Measurements from ENCODE around the gene RREB1.

Gene RREB1

DNA sequence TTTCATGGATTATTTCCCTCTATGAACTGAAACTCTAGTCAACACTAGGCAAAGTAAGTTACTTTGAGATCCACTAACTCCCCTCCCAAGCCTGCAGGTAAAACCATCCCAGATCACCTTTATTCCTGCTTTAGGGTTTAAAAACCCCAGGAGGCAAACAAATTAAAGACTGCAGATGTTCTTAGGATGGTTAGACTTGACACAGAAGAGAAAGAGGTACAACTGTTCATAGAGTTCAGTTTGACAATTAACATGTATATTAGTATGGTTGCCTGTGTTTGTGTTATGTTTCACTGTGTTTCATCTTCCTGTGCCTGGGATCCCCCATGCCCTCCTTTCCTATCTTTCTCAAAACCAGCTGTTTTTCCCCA is 53.5 kb downstream of the RREB1 start:
- no peak for FAIRE-seq
- DNase-seq (ENCODE audit: low spot score): no peak

DNA sequence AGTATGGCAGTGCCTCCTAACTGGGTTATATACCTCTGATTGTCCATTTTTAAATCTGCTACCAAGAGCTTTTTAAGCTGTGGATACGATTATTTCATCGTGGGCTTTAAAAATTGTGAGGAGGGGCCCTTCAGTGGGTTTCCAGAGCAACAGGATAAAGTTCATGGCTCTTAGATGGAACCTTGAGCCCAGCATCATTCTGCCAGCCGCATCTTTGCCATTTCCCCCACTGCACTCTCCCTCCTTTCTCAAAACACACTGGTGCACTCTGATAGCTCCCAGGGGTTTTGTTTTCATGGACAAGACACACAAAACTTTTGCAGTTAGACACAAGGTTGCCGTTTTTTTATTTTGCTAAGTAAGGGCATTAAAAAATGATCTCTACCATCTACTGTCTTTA is 54.1 kb downstream of the RREB1 start:
- no peak for DNase-seq (ENCODE audit: low spot score)
- FAIRE-seq: no peak

DNA sequence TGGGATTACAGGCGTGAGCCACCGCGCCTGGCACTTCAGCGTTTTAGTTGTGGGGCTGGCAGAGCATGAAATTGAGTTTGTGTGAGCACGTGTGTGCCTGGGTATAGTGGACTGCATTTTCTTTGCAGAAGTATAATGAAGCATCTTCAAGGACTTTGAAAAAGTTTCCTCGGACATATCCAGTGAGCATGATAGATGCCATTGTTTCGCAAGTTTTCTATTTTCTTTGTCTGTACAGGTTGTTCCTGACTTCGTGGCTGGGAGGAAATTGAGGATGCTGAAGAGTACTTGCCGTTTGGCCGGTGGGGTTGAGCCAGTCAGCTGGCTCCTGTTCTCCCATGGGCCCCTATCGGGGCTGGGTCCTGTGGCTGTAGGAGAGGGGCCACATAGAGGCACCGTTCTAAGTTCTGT is 55.9 kb downstream of the RREB1 start:
- no peak for DNase-seq (ENCODE audit: low spot score)
- FAIRE-seq: no peak

DNA sequence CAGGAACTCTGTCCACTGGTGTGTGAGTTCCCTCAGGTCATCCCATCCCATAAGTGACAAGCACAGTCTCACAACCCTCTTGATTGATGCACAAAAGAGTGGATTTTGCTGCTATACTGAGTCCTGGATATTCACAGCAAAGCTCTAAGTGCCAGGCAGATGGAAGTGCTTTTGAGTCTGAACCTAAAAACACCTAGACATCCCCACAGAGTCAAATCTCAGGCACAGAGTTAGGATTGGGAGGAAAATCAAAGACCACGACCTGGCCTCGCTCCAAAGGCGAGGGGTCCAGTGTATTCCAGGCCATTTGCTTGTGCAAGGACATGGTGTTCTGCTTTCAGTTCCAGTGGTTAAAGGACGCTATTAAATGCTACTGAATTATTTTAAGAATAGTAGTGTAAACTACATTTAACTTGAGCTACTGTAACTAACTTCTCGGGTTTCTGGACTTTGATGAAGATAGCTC is 56.8 kb downstream of the RREB1 start:
- no peak for FAIRE-seq
- no peak for DNase-seq (ENCODE audit: low spot score)

DNA sequence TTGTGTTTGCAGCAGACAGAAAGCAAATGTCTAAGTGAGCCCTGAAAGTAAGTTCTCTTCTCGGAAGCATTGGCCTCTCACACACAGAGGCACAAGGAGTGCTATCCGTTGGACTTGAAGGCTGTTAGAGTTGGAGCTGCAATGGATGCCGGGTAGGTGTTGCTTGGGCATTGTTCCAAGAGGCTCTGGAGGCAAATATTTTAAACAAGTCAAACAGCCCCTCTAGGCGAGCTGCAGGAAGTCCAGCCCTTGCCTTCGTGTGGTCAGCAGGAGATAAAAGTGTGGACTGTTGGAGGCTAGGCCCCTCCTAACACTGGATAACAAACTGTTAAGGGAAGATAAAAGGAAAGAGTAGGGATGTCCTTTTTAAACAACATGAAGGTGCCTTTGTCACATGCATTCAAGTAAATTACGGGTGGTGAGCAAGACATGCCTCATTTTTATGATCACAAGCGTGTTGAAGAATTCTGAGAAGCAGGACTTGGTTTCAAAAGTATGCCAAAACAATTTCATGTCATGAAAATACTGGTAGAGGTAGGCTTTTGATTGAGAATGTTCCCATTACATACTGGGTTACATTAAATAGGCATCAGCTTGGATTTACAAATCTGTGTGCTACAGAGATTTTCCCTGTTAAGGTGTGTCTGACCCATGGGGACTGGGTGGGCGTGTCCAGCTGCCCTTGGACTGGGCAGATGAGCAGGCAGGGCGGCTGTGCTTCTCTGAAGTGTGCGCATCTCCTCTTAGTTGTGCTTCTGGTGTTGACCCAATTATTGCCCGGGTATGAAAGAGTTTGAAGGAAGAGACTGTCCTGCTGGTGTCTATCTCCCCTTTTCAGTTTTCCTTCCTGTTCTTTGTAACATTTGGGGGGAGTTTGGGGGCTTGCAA is 57.5 kb downstream of the RREB1 start:
- no peak for DNase-seq (ENCODE audit: low spot score)
- FAIRE-seq: no peak

DNA sequence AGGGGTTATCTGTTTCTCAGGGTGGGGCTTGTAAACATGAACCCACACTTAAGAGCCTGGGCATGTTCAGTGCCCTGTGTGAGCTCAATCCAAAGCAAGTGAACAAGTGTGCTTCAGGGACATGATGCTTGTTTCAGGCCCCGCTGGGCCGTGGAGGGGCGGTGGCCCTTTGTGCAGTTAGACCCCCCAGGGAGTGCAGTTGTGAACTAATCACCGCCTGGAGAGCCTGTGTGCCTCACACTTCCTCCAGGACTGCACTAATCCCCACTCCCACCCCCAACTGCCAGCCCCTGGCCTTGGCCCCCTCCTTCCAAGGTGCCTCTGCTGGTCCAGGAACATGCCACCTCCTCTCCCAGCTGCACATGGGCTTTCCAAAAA is 58.1 kb downstream of the RREB1 start:
- DNase-seq (ENCODE audit: low spot score): peak; percentile 60
- no peak for FAIRE-seq

DNA sequence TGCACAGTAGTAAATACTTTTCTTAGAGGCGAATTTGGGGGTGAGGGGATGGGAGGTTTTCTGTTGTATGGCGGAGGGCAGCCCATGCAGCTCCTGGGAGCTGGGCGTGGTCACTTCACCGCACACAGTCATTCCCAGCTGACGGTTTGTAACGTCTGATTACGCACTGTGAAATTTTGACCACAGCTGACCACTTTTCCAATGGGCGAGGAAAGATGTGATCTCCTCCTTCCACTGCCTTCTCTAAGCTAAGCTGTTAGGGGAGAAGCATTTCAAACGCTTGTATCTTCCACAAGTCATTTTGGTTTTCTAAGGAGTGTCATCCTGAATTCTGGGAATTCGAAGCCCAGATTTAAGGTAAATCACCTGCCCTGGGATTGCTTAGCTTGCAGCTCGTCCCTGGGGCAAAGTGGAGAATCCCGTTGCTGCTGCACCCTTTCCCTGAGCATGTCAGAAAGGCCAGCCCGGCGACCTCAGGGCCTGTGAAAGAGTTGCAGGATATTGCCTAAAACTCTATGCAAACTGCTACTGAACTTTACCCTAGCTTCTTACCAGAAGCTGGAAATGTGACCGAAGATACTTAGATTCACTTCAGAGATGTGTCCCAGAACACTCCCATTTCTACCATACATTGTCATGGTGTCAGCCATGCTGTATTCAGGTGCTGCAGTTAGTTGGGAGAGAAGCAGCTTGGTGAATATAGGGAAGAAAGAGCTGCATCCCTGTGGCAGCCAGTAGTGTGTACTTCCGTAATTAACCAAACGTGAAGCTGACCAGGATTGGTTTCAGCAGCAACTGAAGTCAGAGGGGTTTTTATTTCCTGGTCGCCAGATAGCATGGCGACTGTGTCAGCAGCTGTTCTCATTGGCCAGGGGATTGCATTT is 58.9 kb downstream of the RREB1 start:
- peak; percentile 69 for DNase-seq (ENCODE audit: low spot score)
- peak; percentile 69 for FAIRE-seq

DNA sequence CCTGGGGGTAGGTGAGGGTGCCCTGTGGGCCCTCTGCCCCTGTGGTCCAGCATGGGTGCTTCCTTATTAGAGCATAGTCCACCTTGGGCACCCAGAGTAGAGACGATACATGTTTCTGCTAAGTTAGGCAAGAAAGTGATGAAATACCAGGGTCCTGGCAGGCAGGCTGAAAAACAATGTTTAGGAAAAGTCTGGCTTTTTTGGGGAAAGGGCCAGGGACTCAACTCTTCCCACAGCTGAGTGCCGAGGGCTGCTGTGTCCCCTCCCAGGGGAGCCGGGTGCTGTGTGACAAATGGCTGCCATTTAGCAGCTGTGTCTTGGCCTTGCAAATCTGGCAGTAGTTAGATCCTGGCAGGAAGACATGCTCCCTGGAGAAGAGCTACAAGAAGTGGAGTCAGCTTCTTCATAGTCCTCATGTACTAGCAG is 61.5 kb downstream of the RREB1 start:
- DNase-seq (ENCODE audit: low spot score) (no peak), FAIRE-seq (no peak)

DNA sequence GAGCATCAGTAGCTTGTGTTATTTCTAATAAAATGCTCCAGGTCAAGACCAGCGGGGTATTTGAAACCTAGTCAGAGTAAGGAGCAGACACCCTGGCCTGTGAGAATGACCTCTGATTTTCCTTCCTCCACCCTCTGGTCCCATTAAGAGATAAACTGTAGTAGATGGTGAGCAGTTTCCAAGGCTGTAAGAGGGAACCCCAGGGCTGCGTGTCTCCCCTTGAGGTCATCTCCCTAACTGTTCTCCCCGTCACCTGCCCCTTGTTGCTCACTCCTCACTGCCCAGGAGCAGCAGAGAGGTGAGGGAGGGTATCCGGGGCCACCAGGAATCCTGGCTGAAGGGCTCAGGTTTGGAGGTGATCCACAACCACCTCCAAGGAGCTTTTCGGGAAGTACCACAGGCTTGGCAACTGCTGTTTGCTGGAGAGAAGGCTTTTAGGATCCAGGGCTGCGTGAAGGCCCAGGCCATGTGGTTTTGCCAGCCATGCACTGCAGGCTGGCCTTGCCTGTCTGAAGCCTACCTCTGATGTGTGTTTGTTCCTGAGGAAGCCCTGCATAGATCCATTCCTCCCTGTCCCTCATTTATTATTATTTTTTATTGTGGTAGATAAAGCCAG is 62.5 kb downstream of the RREB1 start:
- DNase-seq (ENCODE audit: low spot score): no peak
- FAIRE-seq: no peak

DNA sequence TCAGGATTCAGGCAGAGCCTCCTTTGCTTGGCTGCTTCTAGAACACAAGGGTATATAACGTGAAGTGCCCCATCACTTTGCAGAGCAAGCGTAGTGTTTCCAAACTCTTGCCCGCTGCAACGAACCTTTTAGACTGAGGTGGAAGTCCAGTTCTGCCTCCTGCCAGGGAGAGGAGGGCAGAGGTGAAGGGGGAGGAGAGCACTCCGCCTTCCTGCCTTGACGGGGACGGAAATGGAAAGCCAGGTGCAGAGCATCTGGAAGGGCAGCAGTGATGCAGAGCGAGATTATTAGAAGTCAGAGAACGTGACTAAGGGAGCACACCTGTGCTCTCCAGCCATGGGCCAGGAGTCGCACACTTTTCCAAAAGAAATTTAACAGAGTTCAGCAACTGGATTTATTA is 63.4 kb downstream of the RREB1 start:
- DNase-seq (ENCODE audit: low spot score) (no peak), FAIRE-seq (no peak)

DNA sequence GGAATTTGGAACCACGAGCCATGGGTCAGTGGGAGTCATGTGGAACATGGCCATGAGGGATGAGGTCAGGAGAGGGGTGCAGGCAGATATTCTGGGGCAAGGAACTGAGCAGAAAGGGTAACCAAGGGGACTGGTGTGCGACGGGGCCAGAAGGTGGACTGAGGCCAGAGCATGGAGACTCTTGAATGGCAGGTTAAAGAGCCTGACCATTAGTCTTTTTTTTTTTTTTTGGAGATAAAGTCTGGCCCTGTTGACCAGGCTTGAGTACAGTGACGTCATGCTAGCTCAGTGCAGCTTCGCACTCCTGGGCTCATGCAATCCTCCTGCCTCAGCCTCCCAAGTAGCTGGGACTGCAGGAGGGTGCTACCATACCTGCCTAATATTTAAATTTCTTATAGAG is 64.0 kb downstream of the RREB1 start:
- DNase-seq (ENCODE audit: low spot score) (no peak), FAIRE-seq (no peak)

DNA sequence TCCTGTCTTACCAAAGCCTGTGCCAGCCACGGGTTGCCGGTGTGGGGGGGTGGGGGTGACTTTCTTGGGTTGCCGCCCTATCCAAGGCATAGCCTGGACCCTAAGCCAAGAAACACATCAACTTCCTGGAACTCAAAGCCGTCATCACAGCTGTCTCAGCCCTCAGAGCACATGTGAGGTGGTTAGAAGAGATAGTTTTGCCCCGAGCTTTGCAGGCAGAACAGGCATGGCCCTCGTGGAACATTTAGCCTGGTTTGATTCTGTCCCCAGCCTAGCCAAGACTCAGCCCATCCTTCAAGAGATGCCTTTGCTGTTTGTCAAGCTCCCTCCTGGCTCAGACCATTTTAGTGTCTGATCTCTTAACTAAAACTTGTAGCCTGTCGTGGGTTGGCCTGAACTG is 64.9 kb downstream of the RREB1 start:
- DNase-seq (ENCODE audit: low spot score) (no peak), FAIRE-seq (no peak)

DNA sequence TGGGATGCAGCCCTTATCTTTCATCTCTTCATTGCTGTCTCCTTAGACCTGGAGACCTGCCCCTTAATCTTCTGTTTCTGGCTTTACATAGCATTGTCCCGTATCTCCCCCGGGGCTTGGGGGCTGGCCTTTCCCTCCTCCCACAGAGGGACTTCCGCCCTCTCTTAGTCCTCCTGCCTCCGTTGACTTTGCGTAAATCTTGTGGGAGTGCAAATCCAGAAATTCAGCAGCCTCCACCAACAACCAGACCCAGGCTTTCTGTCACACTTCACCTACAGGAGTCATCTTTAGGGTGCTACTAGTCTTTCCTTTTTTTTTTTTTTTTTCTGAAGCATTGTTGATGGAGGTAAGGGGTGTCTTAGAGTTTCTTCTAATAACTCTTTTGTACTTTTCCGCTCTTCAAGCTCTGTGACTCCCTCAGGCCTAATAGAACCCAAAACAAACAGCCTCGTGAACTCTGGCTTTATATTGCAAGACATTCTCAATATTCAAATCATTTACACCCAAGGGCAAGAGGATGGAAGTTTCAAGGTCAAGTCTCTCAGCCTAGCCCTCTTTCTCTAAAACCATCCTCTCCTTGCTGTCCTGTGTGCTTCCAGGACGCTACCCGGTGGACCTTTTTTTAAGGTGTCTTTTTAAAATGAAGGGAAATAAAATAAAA is 66.2 kb downstream of the RREB1 start:
- FAIRE-seq: no peak
- DNase-seq (ENCODE audit: low spot score): no peak

DNA sequence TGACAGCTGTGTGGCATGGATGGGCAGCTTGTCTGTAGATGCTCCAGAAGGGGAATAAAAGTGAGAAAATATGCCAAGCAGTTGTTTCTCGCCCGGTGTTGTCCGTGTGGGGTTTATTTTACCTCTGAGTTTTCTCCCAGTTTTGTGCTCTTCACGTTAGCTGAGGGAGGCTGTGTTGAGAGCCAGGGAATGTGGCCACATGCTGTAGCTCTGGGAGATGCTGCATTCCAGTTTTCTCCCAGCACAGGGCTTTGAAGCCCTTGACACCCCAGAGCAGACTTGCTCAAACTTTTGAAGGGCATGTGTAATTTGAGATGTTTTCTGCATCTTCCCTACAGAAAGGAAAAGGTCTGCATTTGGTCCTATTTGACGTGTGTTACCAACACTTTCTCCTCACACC is 67.7 kb downstream of the RREB1 start:
- FAIRE-seq (no peak), DNase-seq (ENCODE audit: low spot score) (no peak)

DNA sequence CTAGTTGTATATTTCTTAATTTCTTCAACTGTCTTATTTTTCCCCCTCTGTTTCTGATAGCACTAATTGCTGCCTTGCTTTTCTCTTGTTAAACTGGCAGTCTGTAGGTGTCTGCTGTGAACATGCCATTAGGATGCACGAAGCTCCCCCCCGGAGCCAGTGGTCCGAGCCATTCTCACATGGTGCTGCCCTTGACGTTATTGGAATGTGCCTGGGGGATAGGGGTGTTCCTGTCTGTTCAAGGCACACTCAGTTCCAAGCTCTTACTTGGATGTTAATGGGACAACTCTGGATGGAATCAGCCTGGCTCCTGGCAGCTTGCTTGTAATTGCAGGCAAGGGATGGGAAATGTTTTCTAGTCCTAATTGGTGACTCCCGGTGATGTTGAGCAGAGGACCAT is 68.4 kb downstream of the RREB1 start:
- DNase-seq (ENCODE audit: low spot score): no peak
- no peak for FAIRE-seq

DNA sequence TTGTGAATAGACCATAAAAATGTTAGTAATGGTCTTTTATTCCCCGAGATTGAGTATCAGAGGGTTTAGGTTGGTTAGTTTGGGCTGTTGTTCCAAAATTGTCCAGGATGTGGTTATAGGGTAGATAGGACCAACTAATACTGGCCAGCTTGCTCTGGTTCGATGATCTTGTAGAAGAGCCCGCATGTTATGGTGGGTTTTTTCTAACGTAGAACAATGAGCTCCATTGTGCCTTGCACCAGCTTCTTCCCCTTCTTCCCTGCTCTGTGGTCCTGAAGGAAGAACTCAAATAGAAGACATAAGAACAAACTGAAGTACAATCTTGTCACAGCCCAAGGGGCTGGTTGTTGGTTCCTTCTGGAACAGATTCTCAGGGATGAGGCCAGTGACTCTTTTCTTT is 70.5 kb downstream of the RREB1 start:
- DNase-seq (ENCODE audit: low spot score): no peak
- no peak for FAIRE-seq

DNA sequence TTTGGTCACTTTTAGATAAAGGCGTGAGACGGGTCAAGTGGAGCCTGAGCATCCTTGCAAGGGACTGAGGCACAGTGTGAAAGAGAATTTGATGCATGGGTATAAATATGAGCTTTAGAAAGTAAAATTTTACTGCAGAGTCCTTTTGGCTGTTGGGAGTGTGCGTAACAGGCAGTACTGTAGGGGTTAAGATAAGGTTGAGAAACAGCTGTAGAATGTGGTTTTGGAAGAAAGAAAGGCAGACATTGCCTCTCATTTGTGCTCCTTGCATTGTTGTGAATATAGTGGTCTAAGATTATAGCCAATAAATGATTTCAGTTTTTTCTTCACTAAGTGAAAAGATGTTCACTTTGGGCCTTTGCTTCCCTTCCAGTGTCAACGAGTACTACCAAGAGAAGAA is 73.0 kb downstream of the RREB1 start:
- FAIRE-seq: no peak
- no peak for DNase-seq (ENCODE audit: low spot score)

DNA sequence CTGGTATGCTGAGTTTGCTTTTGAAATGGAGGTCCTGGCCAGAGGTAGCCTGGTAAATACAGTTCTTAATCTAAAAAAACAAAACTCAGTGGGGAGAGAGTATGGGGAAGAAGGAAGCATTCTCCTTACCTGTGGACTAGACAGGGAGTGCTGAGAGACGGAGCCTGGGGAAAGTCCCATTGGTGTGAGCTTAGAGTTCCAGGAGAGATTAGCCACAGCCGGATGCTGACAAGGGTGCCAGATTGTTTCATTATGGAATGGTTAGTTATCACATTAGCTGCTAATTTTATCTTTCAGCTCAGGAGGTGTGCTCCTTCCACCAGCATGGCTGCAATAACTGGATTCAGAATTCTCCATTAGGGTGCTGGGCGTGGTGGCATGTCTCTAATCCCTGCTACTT is 75.9 kb downstream of the RREB1 start:
- no peak for FAIRE-seq
- no peak for DNase-seq (ENCODE audit: low spot score)

DNA sequence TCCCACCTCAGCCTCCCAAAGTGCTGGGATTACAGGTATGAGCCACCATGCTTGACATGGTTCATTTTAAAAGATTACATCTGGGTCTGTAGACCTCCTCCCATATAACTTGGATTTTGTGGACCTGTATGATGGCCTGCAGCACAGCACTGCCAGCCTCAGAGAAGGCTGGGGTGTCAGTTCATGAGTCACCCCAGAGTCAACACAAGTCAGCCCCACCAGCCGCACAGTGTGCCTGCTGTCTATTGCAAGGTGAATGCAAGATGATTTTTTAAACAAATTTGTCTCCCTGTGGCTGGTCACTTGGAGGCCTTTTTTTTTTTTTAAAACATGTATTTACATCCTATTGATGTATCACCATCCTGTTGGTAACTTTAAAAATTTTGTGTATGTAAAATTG is 76.7 kb downstream of the RREB1 start:
- DNase-seq (ENCODE audit: low spot score) (no peak), FAIRE-seq (no peak)

DNA sequence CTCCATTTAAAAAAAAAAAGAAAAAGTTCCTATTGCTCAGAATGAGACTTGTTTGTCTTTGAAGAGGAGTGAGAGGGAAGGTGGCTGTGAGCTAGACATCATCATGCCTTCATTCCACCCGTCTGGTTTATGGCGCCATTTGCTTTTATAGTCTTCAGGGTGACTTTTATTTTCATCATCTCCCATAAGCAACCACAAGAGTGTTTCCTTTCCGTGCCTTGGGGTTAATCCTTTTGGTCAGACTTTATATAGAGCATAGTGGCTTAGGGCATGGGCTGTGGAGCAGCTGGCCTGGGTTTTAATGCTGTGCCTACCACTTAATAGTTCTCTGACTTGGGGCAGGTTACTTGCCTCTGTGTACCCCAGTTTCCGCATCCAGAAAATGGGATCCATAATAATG is 77.8 kb downstream of the RREB1 start:
- DNase-seq (ENCODE audit: low spot score) (no peak), FAIRE-seq (no peak)

DNA sequence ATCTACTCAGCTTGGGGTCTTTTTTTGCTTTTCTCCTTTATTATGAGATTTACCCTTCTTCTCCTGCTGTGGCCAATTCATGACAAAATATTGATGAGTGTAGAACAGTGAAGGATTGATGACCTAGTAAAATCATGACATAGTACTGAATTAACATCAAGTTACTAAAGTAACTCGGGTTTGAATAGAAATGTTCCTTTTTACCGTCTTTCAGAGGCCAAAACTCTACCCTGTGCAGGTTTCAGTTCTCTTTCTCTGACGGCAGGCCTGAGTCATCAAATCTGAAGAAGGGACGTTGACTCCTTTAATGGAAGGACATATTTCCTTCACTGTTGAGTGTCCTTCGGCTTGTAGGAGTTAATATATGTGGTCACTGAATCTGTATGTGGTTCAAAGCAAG is 80.7 kb downstream of the RREB1 start:
- DNase-seq (ENCODE audit: low spot score) (no peak), FAIRE-seq (no peak)
